Fibroblast of villous mesenchyme (primary cell): ENCODE data around the gene ST6GALNAC5. TPM values are rescaled to one million over a fixed set of nuclear protein-coding genes. Genes with fewer than 3 reads are reported as not detected.
A peak's percentile ranks its signal among the peaks of the same experiment; 100 is the strongest.

Source experiments
- DNase-seq: peaks from one replicate; pipeline ENCODE4 v3.0.0-alpha.2; 2010; ENCODE audit warnings: low read depth
- H3K4me3 ChIP-seq: 2 replicates; pipeline ENCODE4 v1.5.1; 2011; ENCODE audit warnings: low read depth, mild to moderate bottlenecking, low read length
- CTCF ChIP-seq: IDR thresholded peaks from 2 replicates; pipeline ENCODE4 v1.5.1; 2012; ENCODE audit warnings: low read depth, mild to moderate bottlenecking, low read length; ENCODE audit not compliant: insufficient read depth
- total RNA-seq: library from RNA; depleted of rRNA; stranded (reverse); fragments of >200 nt; gene quantifications from 2 replicates; pipeline ENCODE4 v1.2.3, GENCODE V29; 2012

ST6GALNAC5 gene
- total RNA-seq, 1 donor: 155 TPM

- no peak for DNase-seq
- no peak overlapping the region for H3K4me3 ChIP-seq
- no peak for TF ChIP-seq CTCF
Observed at GRCh38 chr1:77026640-77027039, 159.4 kb downstream of the ST6GALNAC5 start.

- TF ChIP-seq CTCF: no peak
- no peak for DNase-seq
- no peak overlapping the region for H3K4me3 ChIP-seq
Observed at GRCh38 chr1:77027847-77028246, 160.6 kb downstream of the ST6GALNAC5 start.

GRCh38 chr1:77030401-77031105, 163.3 kb downstream of the ST6GALNAC5 start:
- TF ChIP-seq CTCF: no peak
- DNase-seq: no peak
- H3K4me3 ChIP-seq: no peak overlapping the region

GRCh38 chr1:77031106-77031662, 163.9 kb downstream of the ST6GALNAC5 start:
- H3K4me3 ChIP-seq: no peak overlapping the region
- peak; percentile 83 for DNase-seq
- TF ChIP-seq CTCF: peak; percentile 19

- no peak for TF ChIP-seq CTCF
- DNase-seq: peak; percentile 55
- no peak overlapping the region for H3K4me3 ChIP-seq
Observed at GRCh38 chr1:77036560-77036959, 169.3 kb downstream of the ST6GALNAC5 start.

GRCh38 chr1:77037038-77037437, 169.8 kb downstream of the ST6GALNAC5 start:
- H3K4me3 ChIP-seq: no peak overlapping the region
- no peak for DNase-seq
- no peak for TF ChIP-seq CTCF
